PFSK-1 (cell line): ENCODE data around the gene ST3GAL5.

Experiments used
- FOXP2 ChIP-seq: optimal IDR thresholded peaks from 2 replicates; pipeline ENCODE3; 2011; ENCODE audit warnings: borderline replicate concordance, control low read depth, inconsistent platforms; ENCODE audit not compliant: insufficient read depth; ENCODE audit errors: extremely low read length, extremely low read depth
- POLR2AphosphoS5 ChIP-seq: IDR thresholded peaks from 2 replicates; pipeline ENCODE4 v1.6.1; 2012; ENCODE audit warnings: low read depth, mild to moderate bottlenecking, control low read depth, low read length, moderate library complexity
- SIN3A ChIP-seq: IDR thresholded peaks from 2 replicates; pipeline ENCODE4 v1.6.1; 2012; ENCODE audit warnings: mild to moderate bottlenecking, low read length, moderate library complexity, borderline replicate concordance; ENCODE audit not compliant: insufficient read depth
- TAF1 ChIP-seq: IDR thresholded peaks from 2 replicates; pipeline ENCODE4 v1.6.1; 2012; ENCODE audit warnings: low read length, control low read depth, borderline replicate concordance; ENCODE audit not compliant: insufficient read depth
- TF ChIP-seq, protein P1 (sequence below), 2 experiments: IDR thresholded peaks; 2 replicates each; pipeline versions ENCODE4 v1.6.1 to v1.8.0; 2011 to 2012; ENCODE audit warnings: low read depth in 2 of 2, low read length in 2 of 2, control low read depth in 1 of 2, inconsistent platforms in 1 of 2, mild to moderate bottlenecking in 1 of 2, moderate library complexity in 1 of 2; ENCODE audit not compliant: insufficient read depth in 1 of 2

ST3GAL5 gene

DNA sequence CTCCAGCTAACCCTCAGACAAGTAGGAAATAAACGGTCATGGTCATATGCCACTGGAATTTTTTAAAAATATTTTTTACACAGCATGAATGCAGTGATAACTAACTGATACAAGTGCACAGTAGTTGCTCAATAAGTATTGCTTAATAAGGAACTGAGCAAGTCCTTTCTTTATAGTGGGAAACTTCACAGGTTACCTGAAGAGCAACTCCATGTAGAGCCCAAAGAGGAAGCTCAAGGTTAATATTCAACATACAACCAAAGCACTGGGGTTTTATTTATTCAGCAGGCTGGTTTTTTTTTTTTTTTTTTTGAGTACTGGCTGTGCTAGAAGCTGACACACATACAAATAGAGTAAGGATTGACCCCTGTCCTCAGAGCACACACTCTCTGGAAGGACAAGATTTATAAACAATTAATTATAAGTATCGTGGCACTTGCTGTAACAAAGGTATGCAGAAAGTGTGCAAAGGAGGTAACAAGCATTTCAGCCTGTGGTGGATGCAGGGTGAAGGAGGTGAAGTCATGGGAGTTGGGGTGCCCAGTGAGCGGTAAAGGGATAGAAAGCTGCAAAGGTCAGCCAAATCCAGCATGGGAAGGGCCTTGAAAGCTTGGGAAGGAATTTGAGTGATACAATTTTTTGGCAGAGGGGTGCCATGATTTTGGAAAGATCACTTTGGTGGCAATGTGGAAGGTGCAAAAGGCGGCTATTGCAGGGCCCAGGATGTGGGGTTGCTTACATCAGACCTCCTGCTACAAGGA is 82.3 kb downstream of the ST3GAL5 start:
- TF ChIP-seq FOXP2 (no peak), TAF1 (no peak), SIN3A (no peak)
- TF ChIP-seq, protein P1, sequence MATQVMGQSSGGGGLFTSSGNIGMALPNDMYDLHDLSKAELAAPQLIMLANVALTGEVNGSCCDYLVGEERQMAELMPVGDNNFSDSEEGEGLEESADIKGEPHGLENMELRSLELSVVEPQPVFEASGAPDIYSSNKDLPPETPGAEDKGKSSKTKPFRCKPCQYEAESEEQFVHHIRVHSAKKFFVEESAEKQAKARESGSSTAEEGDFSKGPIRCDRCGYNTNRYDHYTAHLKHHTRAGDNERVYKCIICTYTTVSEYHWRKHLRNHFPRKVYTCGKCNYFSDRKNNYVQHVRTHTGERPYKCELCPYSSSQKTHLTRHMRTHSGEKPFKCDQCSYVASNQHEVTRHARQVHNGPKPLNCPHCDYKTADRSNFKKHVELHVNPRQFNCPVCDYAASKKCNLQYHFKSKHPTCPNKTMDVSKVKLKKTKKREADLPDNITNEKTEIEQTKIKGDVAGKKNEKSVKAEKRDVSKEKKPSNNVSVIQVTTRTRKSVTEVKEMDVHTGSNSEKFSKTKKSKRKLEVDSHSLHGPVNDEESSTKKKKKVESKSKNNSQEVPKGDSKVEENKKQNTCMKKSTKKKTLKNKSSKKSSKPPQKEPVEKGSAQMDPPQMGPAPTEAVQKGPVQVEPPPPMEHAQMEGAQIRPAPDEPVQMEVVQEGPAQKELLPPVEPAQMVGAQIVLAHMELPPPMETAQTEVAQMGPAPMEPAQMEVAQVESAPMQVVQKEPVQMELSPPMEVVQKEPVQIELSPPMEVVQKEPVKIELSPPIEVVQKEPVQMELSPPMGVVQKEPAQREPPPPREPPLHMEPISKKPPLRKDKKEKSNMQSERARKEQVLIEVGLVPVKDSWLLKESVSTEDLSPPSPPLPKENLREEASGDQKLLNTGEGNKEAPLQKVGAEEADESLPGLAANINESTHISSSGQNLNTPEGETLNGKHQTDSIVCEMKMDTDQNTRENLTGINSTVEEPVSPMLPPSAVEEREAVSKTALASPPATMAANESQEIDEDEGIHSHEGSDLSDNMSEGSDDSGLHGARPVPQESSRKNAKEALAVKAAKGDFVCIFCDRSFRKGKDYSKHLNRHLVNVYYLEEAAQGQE (IDR thresholded peaks at IDR 0.05; ENCODE audit: insufficient read depth in 1 of 2, low read depth in 2 of 2, low read length in 2 of 2) = no peak

DNA sequence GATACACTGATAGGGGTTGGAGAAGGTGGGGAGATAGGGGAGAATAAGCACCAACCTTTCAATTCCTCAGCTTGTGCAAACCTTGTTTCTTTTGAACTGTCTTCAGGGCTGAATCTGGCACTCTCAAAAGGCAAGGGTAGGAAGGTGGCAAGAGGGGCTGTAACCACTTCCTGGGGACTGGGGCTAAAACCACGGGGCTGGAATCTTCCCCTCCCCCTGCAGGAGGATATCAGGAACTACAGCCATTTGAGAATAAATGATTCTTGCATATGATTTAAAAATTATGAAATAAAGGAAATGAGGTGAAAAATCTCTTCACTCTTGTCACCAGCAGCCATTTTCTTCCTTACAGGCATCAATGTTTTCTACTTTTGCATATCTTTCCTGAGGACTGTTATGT is 84.2 kb downstream of the ST3GAL5 start:
- no peak for TF ChIP-seq SIN3A
- TF ChIP-seq, protein P1 (IDR thresholded peaks at IDR 0.05; ENCODE audit: insufficient read depth in 1 of 2, low read depth in 2 of 2, low read length in 2 of 2) = no peak
- no peak for TF ChIP-seq POLR2AphosphoS5
- no peak for TF ChIP-seq FOXP2
- TF ChIP-seq TAF1 = no peak

DNA sequence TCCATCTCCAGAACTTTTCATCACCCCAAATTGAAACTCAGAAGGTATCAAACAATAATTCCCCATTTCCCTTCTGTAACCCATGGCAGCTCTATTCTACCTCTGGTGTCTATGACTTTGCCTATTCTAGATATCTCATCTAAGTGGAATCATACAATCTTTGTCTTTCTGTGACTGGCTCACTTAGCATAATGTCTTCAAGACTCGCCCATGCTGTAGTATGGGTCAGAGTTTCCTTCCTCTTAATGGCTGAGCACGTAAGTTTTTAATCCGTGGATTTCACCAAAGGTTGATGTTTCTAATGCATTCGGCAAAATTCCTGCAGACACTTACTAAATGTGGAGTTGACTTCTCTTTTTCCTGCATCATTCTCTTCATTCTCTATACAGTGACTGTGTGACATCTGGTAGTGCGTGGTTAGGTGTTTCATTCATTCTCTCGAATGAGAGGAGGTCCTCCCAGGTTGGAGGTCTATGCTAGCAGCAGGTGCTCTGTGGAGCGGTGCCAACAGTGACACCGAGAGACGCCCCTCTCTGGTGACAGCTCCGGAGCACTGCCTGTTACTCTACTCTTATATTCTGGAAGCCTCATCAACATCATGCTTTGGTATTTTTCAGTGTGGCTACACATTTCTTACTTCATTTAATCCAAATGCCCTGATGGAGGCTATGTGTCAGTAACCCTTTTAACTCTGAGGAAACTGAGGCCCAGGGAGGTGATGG is 84.9 kb downstream of the ST3GAL5 start:
- no peak for TF ChIP-seq SIN3A
- TF ChIP-seq FOXP2 = no peak
- no peak for TF ChIP-seq POLR2AphosphoS5
- TF ChIP-seq, protein P1 (IDR thresholded peaks at IDR 0.05; ENCODE audit: insufficient read depth in 1 of 2, low read depth in 2 of 2, low read length in 2 of 2) = no peak
- no peak for TF ChIP-seq TAF1

DNA sequence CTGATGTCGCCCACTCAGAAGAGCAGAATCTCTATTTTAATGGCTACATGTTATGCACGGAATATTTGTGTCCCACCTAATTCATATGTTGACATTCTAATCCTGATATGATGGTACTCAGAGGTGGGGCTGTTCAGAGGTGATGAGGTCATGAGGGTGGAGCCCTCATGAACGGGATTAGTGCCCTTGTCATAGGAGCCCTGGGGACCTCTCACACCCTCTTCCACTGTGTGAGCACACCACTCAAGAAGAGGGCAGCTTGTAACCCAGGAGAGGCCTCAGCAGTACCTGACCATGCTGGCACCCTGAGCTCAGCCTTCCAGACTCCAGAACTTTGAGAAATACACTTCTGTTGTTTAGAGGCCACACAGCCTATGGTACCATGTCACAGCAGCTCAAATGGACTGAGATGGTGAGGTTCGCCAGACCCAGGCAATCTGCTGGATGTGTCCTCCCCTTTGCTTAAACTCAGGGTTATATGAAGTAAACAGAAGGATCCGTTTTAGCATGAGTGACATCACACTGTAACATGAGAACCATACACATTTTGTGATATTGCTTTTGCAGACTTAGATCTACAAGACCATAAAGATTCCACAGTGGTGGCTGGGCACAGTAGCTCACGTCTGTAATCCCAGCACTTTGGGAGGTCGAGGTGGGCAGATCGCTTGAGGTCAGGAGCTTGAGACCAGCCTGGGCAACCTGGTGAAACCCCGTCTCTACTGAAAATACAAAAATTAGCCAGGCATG is 86.3 kb downstream of the ST3GAL5 start:
- TF ChIP-seq, protein P1 (IDR thresholded peaks at IDR 0.05; ENCODE audit: insufficient read depth in 1 of 2, low read depth in 2 of 2, low read length in 2 of 2) = no peak
- TF ChIP-seq SIN3A = no peak
- no peak for TF ChIP-seq POLR2AphosphoS5
- no peak for TF ChIP-seq FOXP2
- no peak for TF ChIP-seq TAF1
